Pancreas (tissue), 10 donors: Measurements from ENCODE around the gene PLCE1. TPM values are rescaled to one million over a fixed set of nuclear protein-coding genes. Genes with fewer than 3 reads are reported as not detected.

Source experiments
- ATAC-seq, 4 donors: fragments of 200-7000 bp; cut with Tn5 transposase; one replicate each; pipeline versions ENCODE4 v1.8.0 to v1.9.1; 2020; ENCODE audit warnings: mild to moderate bottlenecking in 4 of 4, moderate library complexity in 4 of 4
- DNase-seq, 6 donors: peaks; one replicate each; pipeline ENCODE4 v3.0.0-alpha.2; 2020
- FAIRE-seq: peaks from 2 replicates; lab custom pipeline; 2012; peaks lifted over from hg19 to GRCh38; lab: Jason Lieb, UNC
- H3K27ac ChIP-seq, 4 donors: fragments of 200-600 bp; sonication (generic); 1 replicate in 3 of 4; 2 replicates in 1 of 4; pipeline versions ENCODE4 v1.5.0 to v1.8.0; 2020
- H3K27me3 ChIP-seq, 4 donors: fragments of 200-600 bp; one replicate each; pipeline ENCODE4 v1.8.0; 2021
- H3K36me3 ChIP-seq, 3 donors: fragments of 200-600 bp; sonication (generic) in 1 of 3; one replicate each; pipeline versions ENCODE4 v1.5.0 to v1.8.0; 2020 to 2021
- H3K4me1 ChIP-seq, 3 donors: fragments of 200-600 bp; one replicate each; pipeline ENCODE4 v1.8.0; 2021
- H3K4me3 ChIP-seq, 4 donors: fragments of 200-600 bp; sonication (generic) in 2 of 4; one replicate each; pipeline versions ENCODE4 v1.5.0 to v1.8.0; 2020 to 2021
- H3K9me3 ChIP-seq, 4 donors: fragments of 200-600 bp; one replicate each; pipeline ENCODE4 v1.8.0; 2021
- CTCF ChIP-seq, 4 donors: fragments of 200-600 bp; sonication (generic) in 3 of 4; IDR thresholded peaks; one replicate each; pipeline versions ENCODE4 v1.5.0 to v1.8.0; 2021; ENCODE audit warnings: antibody characterized with exemption in 4 of 4
- WGBS, 2 donors: extraction: QIAGEN DNeasy Blood & Tissue Kit; methylation state at CpG; one replicate each; pipeline ENCODE4 v1.1.7; 2013; 5-methylcytosine and 5-hydroxymethylcytosine counted together
- intact Hi-C, 3 donors: fragments of 100-400 bp; cut with DNase I; formaldehyde crosslinking; loops; one replicate each; pipeline versions ENCODE4 v1.11.1 to v1.14.2; 2022
- polyA plus RNA-seq, 2 donors: library from polyadenylated mRNA; stranded (reverse); fragments of 200-250 nt; gene quantifications; one replicate each; pipeline ENCODE4 v1.2.3, GENCODE V29; 2013
- total RNA-seq, 6 donors: library from RNA; stranded (reverse); fragmentation: NEBNext Ultra II Directional in 4 of 6; extraction: Animal tissue kit (Norgen Biotek cat#: 25700) in 4 of 6; gene quantifications; one replicate each; pipeline versions ENCODE4 v1.2.1 to v1.2.4, GENCODE V29; 2021 to 2023
- donor health status: healthy with polysubstance abuse.
- donor health status: DM: no; HTN: no; CAD: no; lungs with moderate emphysema.
- donor health status: DM: no; HTN: no; CAD: no.
- donor health status: control.
- donor health status: control.
- donor health status: Bipolar disorder and iron deficiency.
- donor health status: DM: yes; HTN: yes; CAD: no.
- donor health status: DM: no; HTN: no; CAD: no.
- donor health status: DM: no; HTN: no; CAD: no.
- donor health status: DM: yes; HTN: yes; CAD: no.

Gene PLCE1
- total and polyA plus RNA-seq, 8 donors: 1.8 to 7.2 (median 4.4) TPM

GRCh38 chr10:94010116-94010515, 16.4 kb downstream of the PLCE1 start:
- no peak for TF ChIP-seq CTCF (IDR thresholded peaks at IDR 0.05)
- FAIRE-seq (no peak), DNase-seq (no peak), ATAC-seq (no peak)
- WGBS, 2 donors: 96 to 100% methylated on average over 2 of the region's 2 CpGs
- intact Hi-C loops: no loop called here
- no peaks in the 10 kb centered on the region for H3K9me3 ChIP-seq
- H3K36me3 ChIP-seq: no peaks in the 10 kb centered on the region
- H3K4me3 ChIP-seq: no peak overlapping the region
- peaks cover 8 to 16% (median 15%) of the 10 kb centered on the region in 3 donors for H3K4me1 ChIP-seq
- no peaks in the 10 kb centered on the region for H3K27me3 ChIP-seq
- H3K27ac ChIP-seq: no peak overlapping the region

- H3K27ac ChIP-seq: no peak overlapping the region
- FAIRE-seq (no peak), ATAC-seq (no peak), DNase-seq (no peak)
- H3K27me3 ChIP-seq: no peaks in the 10 kb centered on the region
- peaks cover 8 to 16% (median 15%) of the 10 kb centered on the region in 3 donors for H3K4me1 ChIP-seq
- H3K9me3 ChIP-seq: no peaks in the 10 kb centered on the region
- TF ChIP-seq CTCF (IDR thresholded peaks at IDR 0.05): no peak
- intact Hi-C loops: no loop called here
- H3K4me3 ChIP-seq: no peak overlapping the region
- H3K36me3 ChIP-seq: no peaks in the 10 kb centered on the region
Observed at GRCh38 chr10:94010886-94011285, 17.2 kb downstream of the PLCE1 start.

GRCh38 chr10:94011296-94011695, 17.6 kb downstream of the PLCE1 start:
- H3K27ac ChIP-seq: no peak overlapping the region
- WGBS, 2 donors: 89 to 90% methylated on average over 2 of the region's 2 CpGs
- intact Hi-C loops: no loop called here
- FAIRE-seq: no peak
- no peak overlapping the region for H3K4me3 ChIP-seq
- ATAC-seq: no peak
- peaks cover 8 to 16% (median 12%) of the 10 kb centered on the region in 3 donors for H3K4me1 ChIP-seq
- no peaks in the 10 kb centered on the region for H3K27me3 ChIP-seq
- DNase-seq: no peak
- H3K9me3 ChIP-seq: no peaks in the 10 kb centered on the region
- no peak for TF ChIP-seq CTCF (IDR thresholded peaks at IDR 0.05)
- no peaks in the 10 kb centered on the region for H3K36me3 ChIP-seq

- intact Hi-C loops: no loop called here
- H3K9me3 ChIP-seq: no peaks in the 10 kb centered on the region
- ATAC-seq (no peak), FAIRE-seq (no peak), DNase-seq (no peak)
- 94 to 96% methylated on average over 1 of the region's 1 CpG for WGBS, 2 donors
- H3K36me3 ChIP-seq: no peaks in the 10 kb centered on the region
- H3K27me3 ChIP-seq: no peaks in the 10 kb centered on the region
- no peak for TF ChIP-seq CTCF (IDR thresholded peaks at IDR 0.05)
- H3K4me1 ChIP-seq: peaks cover under 1 to 2% (median under 1%) of the 10 kb centered on the region in 3 donors
- H3K4me3 ChIP-seq: no peak overlapping the region
- H3K27ac ChIP-seq: no peak overlapping the region
Observed at GRCh38 chr10:94012834-94013233, 19.1 kb downstream of the PLCE1 start.

GRCh38 chr10:94013331-94013760, 19.6 kb downstream of the PLCE1 start:
- H3K4me1 ChIP-seq: no peaks in the 10 kb centered on the region
- no peaks in the 10 kb centered on the region for H3K36me3 ChIP-seq
- intact Hi-C loops: no loop called here
- H3K4me3 ChIP-seq: no peak overlapping the region
- ATAC-seq: no peak
- H3K27ac ChIP-seq: no peak overlapping the region
- H3K27me3 ChIP-seq: no peaks in the 10 kb centered on the region
- no peak for TF ChIP-seq CTCF (IDR thresholded peaks at IDR 0.05)
- DNase-seq: no peak
- no peak for FAIRE-seq
- 16 to 19% methylated on average over 1 of the region's 1 CpG for WGBS, 2 donors
- H3K9me3 ChIP-seq: no peaks in the 10 kb centered on the region
